CD14-positive monocyte (primary cell): ENCODE results near the gene CNTN2. TPM values are rescaled to one million over a fixed set of nuclear protein-coding genes. Genes with fewer than 3 reads are reported as not detected.

Source experiments
- DNase-seq, 3 donors: peaks; one replicate each; pipeline ENCODE4 v3.0.0-alpha.2; 2011 to 2022
- H2AFZ ChIP-seq: 2 replicates; pipeline ENCODE4 v1.6.0; 2012; ENCODE audit warnings: mild to moderate bottlenecking, low read depth, low read length, inconsistent platforms; ENCODE audit not compliant: insufficient read depth, poor library complexity, severe bottlenecking
- H3K27ac ChIP-seq, 2 donors: 1 replicate in 1 of 2; 2 replicates in 1 of 2; pipeline ENCODE4 v1.5.1; 2012 to 2013; ENCODE audit warnings: low read length in 2 of 2, control low read depth in 1 of 2, inconsistent platforms in 1 of 2, low read depth in 1 of 2, mild to moderate bottlenecking in 1 of 2
- H3K27me3 ChIP-seq, 2 donors: one replicate each; pipeline versions ENCODE4 v1.6.0 to v1.6.1; 2011 to 2013; ENCODE audit warnings: low read length in 2 of 2; ENCODE audit not compliant: control insufficient read depth in 2 of 2, insufficient read depth in 2 of 2
- H3K36me3 ChIP-seq, 2 donors: replicated peaks in 1 of 2; 1 replicate in 1 of 2; 2 replicates in 1 of 2; pipeline versions ENCODE4 v1.5.1 to v1.6.1; 2012 to 2013; ENCODE audit warnings: low read length in 2 of 2, control low read depth in 1 of 2, inconsistent platforms in 1 of 2, mild to moderate bottlenecking in 1 of 2; ENCODE audit not compliant: insufficient read depth in 2 of 2, control insufficient read depth in 1 of 2
- H3K4me1 ChIP-seq, 2 donors: 1 replicate in 1 of 2; 2 replicates in 1 of 2; pipeline versions ENCODE4 v1.5.1 to v1.6.1; 2012 to 2013; ENCODE audit warnings: low read length in 2 of 2, control low read depth in 1 of 2, inconsistent platforms in 1 of 2, mild to moderate bottlenecking in 1 of 2, moderate library complexity in 1 of 2; ENCODE audit not compliant: insufficient read depth in 2 of 2, control insufficient read depth in 1 of 2
- H3K4me2 ChIP-seq: replicated peaks from 2 replicates; pipeline ENCODE3; 2012; ENCODE audit warnings: low read length, moderate library complexity, mild to moderate bottlenecking; ENCODE audit not compliant: poor library complexity, severe bottlenecking; ENCODE audit errors: extremely low read depth
- H3K4me3 ChIP-seq, 3 experiments: fragments of 200-600 bp in 1 of 3; sonication (generic) in 1 of 3; replicated peaks in 1 of 3; 1 replicate in 2 of 3; 2 replicates in 1 of 3; pipeline ENCODE4 v1.5.1; 2011 to 2013; ENCODE audit warnings: low read length in 3 of 3, mild to moderate bottlenecking in 3 of 3, control low read depth in 2 of 3, low read depth in 2 of 3, inconsistent platforms in 1 of 3, moderate library complexity in 1 of 3
- H3K79me2 ChIP-seq: 2 replicates; pipeline ENCODE4 v1.6.0; 2012; ENCODE audit warnings: mild to moderate bottlenecking, control low read depth, inconsistent platforms, low read length, moderate library complexity; ENCODE audit not compliant: insufficient read depth
- H3K9ac ChIP-seq: 2 replicates; pipeline ENCODE4 v1.6.0; 2017; ENCODE audit warnings: low read length, mild to moderate bottlenecking; ENCODE audit not compliant: insufficient read depth, poor library complexity, severe bottlenecking
- H3K9me3 ChIP-seq, 2 donors: replicated peaks in 1 of 2; 1 replicate in 1 of 2; 2 replicates in 1 of 2; pipeline versions ENCODE4 v1.5.1 to v1.6.1; 2012 to 2013; ENCODE audit warnings: low read length in 2 of 2, control low read depth in 1 of 2; ENCODE audit not compliant: control insufficient read depth in 1 of 2, insufficient read depth in 1 of 2
- H4K20me1 ChIP-seq: 2 replicates; pipeline ENCODE4 v1.6.0; 2012; ENCODE audit warnings: mild to moderate bottlenecking, low read length, control low read depth, moderate library complexity; ENCODE audit not compliant: insufficient read depth
- H3K27ac Mint-ChIP-seq, 7 donors: one replicate each; pipeline ENCODE4 v1.8.0; 2020; ENCODE audit warnings: mild to moderate bottlenecking in 7 of 7, mixed read lengths in 7 of 7, moderate library complexity in 6 of 7, inconsistent platforms in 2 of 7
- H3K27me3 Mint-ChIP-seq, 3 donors: one replicate each; pipeline ENCODE4 v1.8.0; 2021 to 2022; ENCODE audit warnings: low read depth in 3 of 3, mild to moderate bottlenecking in 3 of 3, mixed read lengths in 3 of 3, moderate library complexity in 3 of 3, inconsistent platforms in 1 of 3
- H3K36me3 Mint-ChIP-seq, 2 donors: one replicate each; pipeline ENCODE4 v1.8.0; 2020; ENCODE audit warnings: mixed read lengths in 2 of 2, inconsistent platforms in 1 of 2, mild to moderate bottlenecking in 1 of 2
- H3K4me1 Mint-ChIP-seq: one replicate; pipeline ENCODE4 v1.8.0; 2020; ENCODE audit warnings: mild to moderate bottlenecking, mixed read lengths
- H3K4me3 Mint-ChIP-seq, 2 donors: one replicate each; pipeline ENCODE4 v1.8.0; 2020; ENCODE audit warnings: mild to moderate bottlenecking in 2 of 2, mixed read lengths in 2 of 2, moderate library complexity in 1 of 2
- H3K9me3 Mint-ChIP-seq, 7 donors: one replicate each; pipeline ENCODE4 v1.8.0; 2020 to 2022; ENCODE audit warnings: mixed read lengths in 7 of 7, mild to moderate bottlenecking in 6 of 7, moderate library complexity in 6 of 7, inconsistent platforms in 2 of 7
- WGBS: methylation state at CpG from one replicate; pipeline ENCODE4 v1.1.5; 2013; ENCODE audit warnings: missing lambda C conversion rate; ENCODE audit not compliant: insufficient coverage; 5-methylcytosine and 5-hydroxymethylcytosine counted together
- intact Hi-C, 2 donors: fragments of 100-400 bp; cut with micrococcal nuclease; formaldehyde crosslinking; loops; one replicate each; pipeline versions ENCODE4 v1.15.0 to v1.15.1; 2023
- polyA plus RNA-seq, 3 donors: library from polyadenylated mRNA; depleted of rRNA in 1 of 3; unstranded in 2 of 3; stranded (reverse) in 1 of 3; fragments of 300-500 nt in 2 of 3; fragments of >200 nt in 1 of 3; fragmentation: Illumina TruSeq in 2 of 3; gene quantifications; 1 replicate in 2 of 3; 2 replicates in 1 of 3; pipeline ENCODE4 v1.2.3, GENCODE V29; 2012 to 2021
- TF ChIP-seq, protein P1 (sequence below): fragments of 200-600 bp; IDR thresholded peaks from one replicate; pipeline ENCODE4 v1.8.0; 2022; ENCODE audit warnings: antibody characterized with exemption, mild to moderate bottlenecking

The CNTN2 gene
- polyA plus RNA-seq, 3 donors: not detected

DNA sequence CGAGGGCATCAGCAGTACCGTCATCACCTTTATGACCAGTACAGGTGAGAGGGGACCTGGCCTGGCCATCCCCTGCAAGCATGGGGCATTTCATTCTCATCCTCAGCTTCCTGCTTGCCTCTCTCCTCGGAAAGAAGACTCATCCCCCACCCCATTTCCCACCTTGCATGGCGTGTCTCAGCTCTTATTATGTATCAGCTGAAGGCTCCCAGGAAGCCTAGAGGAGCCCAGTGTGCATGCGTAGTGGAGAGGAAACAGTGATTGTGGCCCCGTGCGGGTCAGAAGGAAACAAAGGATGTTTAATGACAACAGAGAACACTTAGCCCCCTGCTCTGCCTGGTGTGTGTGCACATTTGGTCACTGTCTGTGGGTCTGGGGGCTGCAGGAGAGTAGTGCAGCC lies 40.3 kb upstream of the CNTN2 start:
- 85% methylated on average over 5 of the region's 7 CpGs for WGBS
- TF ChIP-seq, protein P1, sequence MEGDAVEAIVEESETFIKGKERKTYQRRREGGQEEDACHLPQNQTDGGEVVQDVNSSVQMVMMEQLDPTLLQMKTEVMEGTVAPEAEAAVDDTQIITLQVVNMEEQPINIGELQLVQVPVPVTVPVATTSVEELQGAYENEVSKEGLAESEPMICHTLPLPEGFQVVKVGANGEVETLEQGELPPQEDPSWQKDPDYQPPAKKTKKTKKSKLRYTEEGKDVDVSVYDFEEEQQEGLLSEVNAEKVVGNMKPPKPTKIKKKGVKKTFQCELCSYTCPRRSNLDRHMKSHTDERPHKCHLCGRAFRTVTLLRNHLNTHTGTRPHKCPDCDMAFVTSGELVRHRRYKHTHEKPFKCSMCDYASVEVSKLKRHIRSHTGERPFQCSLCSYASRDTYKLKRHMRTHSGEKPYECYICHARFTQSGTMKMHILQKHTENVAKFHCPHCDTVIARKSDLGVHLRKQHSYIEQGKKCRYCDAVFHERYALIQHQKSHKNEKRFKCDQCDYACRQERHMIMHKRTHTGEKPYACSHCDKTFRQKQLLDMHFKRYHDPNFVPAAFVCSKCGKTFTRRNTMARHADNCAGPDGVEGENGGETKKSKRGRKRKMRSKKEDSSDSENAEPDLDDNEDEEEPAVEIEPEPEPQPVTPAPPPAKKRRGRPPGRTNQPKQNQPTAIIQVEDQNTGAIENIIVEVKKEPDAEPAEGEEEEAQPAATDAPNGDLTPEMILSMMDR: no peak

DNA sequence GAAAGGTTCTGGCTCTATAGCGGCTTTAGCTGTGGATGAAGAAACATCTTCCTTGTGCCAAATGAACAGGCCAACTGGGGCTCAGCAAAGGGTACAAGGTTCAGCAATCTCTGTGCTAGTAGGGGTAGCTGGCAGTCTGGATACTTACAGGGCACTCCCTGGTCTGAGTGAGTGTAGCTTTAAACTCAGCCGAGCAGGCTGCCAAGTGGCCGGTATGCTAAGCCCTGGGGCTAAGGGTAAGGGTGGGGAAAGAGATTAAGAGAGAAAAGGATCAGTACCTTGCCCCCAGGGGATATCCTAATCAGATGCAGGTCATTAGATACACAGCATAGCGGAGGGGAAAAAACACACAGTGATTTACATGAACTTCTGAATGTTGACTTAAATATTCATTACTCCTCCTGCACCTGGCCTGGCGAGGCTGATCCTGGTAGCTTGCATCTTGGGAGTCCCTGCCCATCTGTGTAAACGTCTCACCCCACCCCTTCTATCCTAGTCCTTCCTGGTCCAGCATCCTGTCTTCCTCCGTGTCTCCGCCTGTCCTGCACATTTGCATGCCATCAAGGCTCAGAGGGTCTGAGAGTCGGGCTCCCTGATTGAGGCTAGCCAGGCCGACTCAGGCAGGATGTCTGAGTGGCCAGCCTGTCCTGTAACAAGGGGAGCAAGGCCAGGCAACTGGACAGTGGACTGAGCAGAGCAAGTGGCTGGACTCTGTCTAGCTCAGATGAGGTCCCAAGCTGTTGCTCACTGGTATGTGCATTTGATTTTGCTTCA lies 39.5 kb upstream of the CNTN2 start:
- Mint-ChIP-seq H3K36me3 (no peaks in the 10 kb centered on the region), H3K4me3 (no peak overlapping the region), H3K27ac (no peak overlapping the region), H3K4me1 (no peaks in the 10 kb centered on the region), H3K27me3 (peaks cover 0 to 6% (median 1%) of the 10 kb centered on the region in 3 donors), H3K9me3 (no peaks in the 10 kb centered on the region)
- H3K4me3 ChIP-seq: no peak overlapping the region
- H3K36me3 ChIP-seq: no peaks in the 10 kb centered on the region
- WGBS: 94% methylated on average over 7 of the region's 10 CpGs
- no peak overlapping the region for H2AFZ ChIP-seq
- H3K4me2 ChIP-seq: no peak overlapping the region
- no peaks in the 10 kb centered on the region for H3K79me2 ChIP-seq
- TF ChIP-seq, protein P1: no peak
- no peaks in the 10 kb centered on the region for H4K20me1 ChIP-seq
- intact Hi-C loops: no loop called here
- no peak overlapping the region for H3K9ac ChIP-seq
- no peaks in the 10 kb centered on the region for H3K9me3 ChIP-seq
- no peak overlapping the region for H3K27ac ChIP-seq
- no peaks in the 10 kb centered on the region for H3K4me1 ChIP-seq
- H3K27me3 ChIP-seq: no peaks in the 10 kb centered on the region
- no peak for DNase-seq

More for the DNA sequence above, 40.3 kb upstream of the CNTN2 start:
- peaks cover 0 to 5% (median 1%) of the 10 kb centered on the region in 3 donors for H3K27me3 Mint-ChIP-seq
- Histone ChIP-seq H3K9ac (no peak overlapping the region), H3K4me1 (no peaks in the 10 kb centered on the region), H3K4me2 (no peak overlapping the region), H2AFZ (no peak overlapping the region), H3K36me3 (no peaks in the 10 kb centered on the region), H3K9me3 (no peaks in the 10 kb centered on the region), H3K79me2 (no peaks in the 10 kb centered on the region), H4K20me1 (no peaks in the 10 kb centered on the region), H3K4me3 (no peak overlapping the region), H3K27me3 (no peaks in the 10 kb centered on the region), H3K27ac (no peak overlapping the region)
- intact Hi-C loops: no loop called here
- H3K9me3 Mint-ChIP-seq: no peaks in the 10 kb centered on the region
- no peak overlapping the region for H3K4me3 Mint-ChIP-seq
- DNase-seq: no peak
- peak overlapping the region in 1 of 7 donors; percentile 79 for H3K27ac Mint-ChIP-seq
- H3K36me3 Mint-ChIP-seq: no peaks in the 10 kb centered on the region
- no peaks in the 10 kb centered on the region for H3K4me1 Mint-ChIP-seq
